ENCODE results near the gene EVC2.

DNA sequence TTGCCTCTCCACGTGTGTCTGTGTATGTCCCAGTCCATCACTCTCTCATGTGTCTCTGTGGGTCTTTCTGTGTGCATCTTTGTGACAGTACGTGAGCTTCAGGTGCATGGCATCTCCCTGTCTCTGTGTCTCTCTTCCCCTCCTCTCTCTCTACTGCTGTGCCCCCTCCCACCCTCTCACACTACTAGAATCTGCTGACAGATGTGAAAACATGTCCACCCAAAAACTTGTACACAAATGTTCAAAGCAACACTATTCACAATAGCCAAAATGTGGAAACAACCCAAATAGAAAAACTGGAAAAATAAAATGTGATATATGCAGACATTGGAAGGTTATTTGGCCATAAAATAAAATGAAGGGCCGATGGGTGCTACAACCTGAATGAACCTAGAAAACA is 12.6 kb upstream of the EVC2 start:
- no peak for TF ChIP-seq POLR2AphosphoS5 (IDR thresholded peaks at IDR 0.05)
- no peak for TF ChIP-seq CTCF (IDR thresholded peaks at IDR 0.05; ENCODE audit: poor library complexity, severe bottlenecking)
- no peak for TF ChIP-seq EP300 (conservative IDR thresholded peaks at IDR 0.05; ENCODE audit: poor library complexity, severe bottlenecking)
